Measurements from ENCODE around the gene SYNPR. TPM values are rescaled to one million over a fixed set of nuclear protein-coding genes. Genes with fewer than 3 reads are reported as not detected.

The SYNPR gene
- total RNA-seq, 1 experiment from 2014 or later = 17.6 TPM

GRCh38 chr3:63390710-63391230 lies 112.7 kb downstream of the SYNPR start:
- intact Hi-C loops (cut with micrococcal nuclease; ENCODE audit: unreplicated experiment) = no loop called here
- Histone ChIP-seq H3K4me3 (ENCODE audit: low read depth, low read length, poor library complexity, severe bottlenecking) (no peak overlapping the region), H3K9me3 (ENCODE audit: low read depth, low read length, poor library complexity, severe bottlenecking) (no peaks in the 10 kb centered on the region), H3K27ac (ENCODE audit: low read depth, low read length, poor library complexity, severe bottlenecking) (no peak overlapping the region), H3K36me3 (ENCODE audit: insufficient read depth, low read length, poor library complexity, severe bottlenecking) (no peaks in the 10 kb centered on the region), H3K4me1 (ENCODE audit: insufficient read depth, low read length, poor library complexity, severe bottlenecking) (peaks cover 16% of the 10 kb centered on the region), H3K27me3 (replicated peaks; ENCODE audit: insufficient read depth, low read depth, low read length, poor library complexity) (no peaks in the 10 kb centered on the region)
- ChIA-PET POLR2A (ENCODE audit: low non-redundant PET) (no interaction called here), CTCF (no interaction called here)
- BruUV-seq (replicated peaks) = no TSS peak
- no peak for TF ChIP-seq CTCF (conservative IDR thresholded peaks at IDR 0.05; ENCODE audit: low read depth, low read length)
- no peak for TF ChIP-seq EZH2 (IDR thresholded peaks at IDR 0.05; ENCODE audit: borderline replicate concordance, low read depth, low read length, poor library complexity, severe bottlenecking)
- DNase-seq (ENCODE audit: low spot score) = no peak

- Histone ChIP-seq H3K4me3 (ENCODE audit: low read depth, low read length, poor library complexity, severe bottlenecking) (no peak overlapping the region), H3K27ac (ENCODE audit: low read depth, low read length, poor library complexity, severe bottlenecking) (no peak overlapping the region), H3K9me3 (ENCODE audit: low read depth, low read length, poor library complexity, severe bottlenecking) (no peaks in the 10 kb centered on the region), H3K4me1 (ENCODE audit: insufficient read depth, low read length, poor library complexity, severe bottlenecking) (no peaks in the 10 kb centered on the region), H3K27me3 (replicated peaks; ENCODE audit: insufficient read depth, low read depth, low read length, poor library complexity) (no peaks in the 10 kb centered on the region), H3K36me3 (ENCODE audit: insufficient read depth, low read length, poor library complexity, severe bottlenecking) (no peaks in the 10 kb centered on the region)
- no peak for TF ChIP-seq CTCF (conservative IDR thresholded peaks at IDR 0.05; ENCODE audit: low read depth, low read length)
- TF ChIP-seq EZH2 (IDR thresholded peaks at IDR 0.05; ENCODE audit: borderline replicate concordance, low read depth, low read length, poor library complexity, severe bottlenecking) = no peak
- no TSS peak for BruUV-seq (replicated peaks)
- CTCF ChIA-PET = no interaction called here
- POLR2A ChIA-PET (ENCODE audit: low non-redundant PET) = no interaction called here
- intact Hi-C loops (cut with micrococcal nuclease; ENCODE audit: unreplicated experiment) = no loop called here
- DNase-seq (ENCODE audit: low spot score) = no peak
Measured at GRCh38 chr3:63395960-63396359, 117.9 kb downstream of the SYNPR start.

GRCh38 chr3:63400246-63400860 lies 122.2 kb downstream of the SYNPR start:
- no peak overlapping the region for H3K4me3 ChIP-seq (ENCODE audit: low read depth, low read length, poor library complexity, severe bottlenecking)
- ChIA-PET CTCF (no interaction called here), POLR2A (ENCODE audit: low non-redundant PET) (no interaction called here)
- H3K27me3 ChIP-seq (replicated peaks; ENCODE audit: insufficient read depth, low read depth, low read length, poor library complexity) = no peaks in the 10 kb centered on the region
- no peak overlapping the region for H3K27ac ChIP-seq (ENCODE audit: low read depth, low read length, poor library complexity, severe bottlenecking)
- no peaks in the 10 kb centered on the region for H3K36me3 ChIP-seq (ENCODE audit: insufficient read depth, low read length, poor library complexity, severe bottlenecking)
- DNase-seq (ENCODE audit: low spot score) = no peak
- no TSS peak for BruUV-seq (replicated peaks)
- TF ChIP-seq EZH2 (IDR thresholded peaks at IDR 0.05; ENCODE audit: borderline replicate concordance, low read depth, low read length, poor library complexity, severe bottlenecking) (no peak), CTCF (conservative IDR thresholded peaks at IDR 0.05; ENCODE audit: low read depth, low read length) (no peak)
- no peaks in the 10 kb centered on the region for H3K9me3 ChIP-seq (ENCODE audit: low read depth, low read length, poor library complexity, severe bottlenecking)
- intact Hi-C loops (cut with micrococcal nuclease; ENCODE audit: unreplicated experiment) = no loop called here
- no peaks in the 10 kb centered on the region for H3K4me1 ChIP-seq (ENCODE audit: insufficient read depth, low read length, poor library complexity, severe bottlenecking)

All from A673 (cell line).